AG04449 (cell line): ENCODE results near the gene TMEM239.
"Not testable (repeated sequence)": the region's sequence is repeated elsewhere in the genome, so short reads cannot be mapped to it uniquely, and the experiment has no call there.

Experiments used
- CTCF ChIA-PET: fragments of 350-600 bp; formaldehyde crosslinking; extraction: SDS; loops from one replicate; lab custom pipeline; 2021; ENCODE audit warnings: antibody characterized with exemption; lab: Yijun Ruan, JAX
- POLR2A ChIA-PET: fragments of 400-600, 350-600 bp; formaldehyde crosslinking; extraction: SDS; loops from one replicate; lab custom pipeline; 2020; ENCODE audit warnings: antibody characterized with exemption, inconsistent platforms; lab: Yijun Ruan, JAX
- DNase-seq: peaks from one replicate; pipeline ENCODE4 v3.0.0-alpha.2; 2010; ENCODE audit warnings: low read depth, low spot score
- H3K4me3 ChIP-seq: 2 replicates; pipeline ENCODE4 v1.5.1; 2011; ENCODE audit warnings: low read depth, mild to moderate bottlenecking, control low read depth, low read length
- TF ChIP-seq, protein P1 (sequence below): IDR thresholded peaks from one replicate; pipeline ENCODE4 v1.5.1; 2011; ENCODE audit warnings: mild to moderate bottlenecking, moderate library complexity, low read length, control low read depth, inconsistent platforms; ENCODE audit not compliant: insufficient read depth; ENCODE audit errors: missing control alignments

TMEM239 gene

DNA sequence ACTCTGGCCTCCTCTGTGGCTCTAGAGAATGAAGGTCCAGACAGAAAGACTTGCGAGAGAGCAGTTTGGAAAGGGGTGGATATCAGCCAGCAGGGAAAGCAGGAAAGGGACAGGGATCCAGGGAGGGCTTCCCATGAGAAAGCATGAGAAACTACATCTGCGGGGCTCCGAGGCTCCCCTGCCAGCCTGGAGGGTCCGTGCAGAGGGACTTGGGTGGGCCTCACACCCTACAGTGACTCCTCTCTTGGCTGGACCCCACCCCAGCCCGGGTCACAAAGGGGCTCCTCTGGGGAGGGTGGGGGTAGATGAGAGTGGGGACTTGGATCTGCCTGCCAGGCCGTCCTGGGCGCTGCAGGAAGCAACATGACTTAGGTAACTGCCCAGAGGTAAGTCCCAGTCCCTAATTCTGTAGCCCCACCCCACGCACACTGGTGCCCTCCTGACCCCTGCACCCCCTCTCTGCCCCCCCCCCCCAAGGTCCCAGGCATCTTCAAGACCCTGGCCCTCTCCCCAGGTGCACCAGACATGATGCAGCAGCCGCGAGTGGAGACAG is at the start of gene TMEM239:
Gene TMEM239, plus strand, starts transcription at position 335 of the 553 bp plus-strand sequence. Its CDS starts 191 bp downstream, at position 526.
- TF ChIP-seq, protein P1, sequence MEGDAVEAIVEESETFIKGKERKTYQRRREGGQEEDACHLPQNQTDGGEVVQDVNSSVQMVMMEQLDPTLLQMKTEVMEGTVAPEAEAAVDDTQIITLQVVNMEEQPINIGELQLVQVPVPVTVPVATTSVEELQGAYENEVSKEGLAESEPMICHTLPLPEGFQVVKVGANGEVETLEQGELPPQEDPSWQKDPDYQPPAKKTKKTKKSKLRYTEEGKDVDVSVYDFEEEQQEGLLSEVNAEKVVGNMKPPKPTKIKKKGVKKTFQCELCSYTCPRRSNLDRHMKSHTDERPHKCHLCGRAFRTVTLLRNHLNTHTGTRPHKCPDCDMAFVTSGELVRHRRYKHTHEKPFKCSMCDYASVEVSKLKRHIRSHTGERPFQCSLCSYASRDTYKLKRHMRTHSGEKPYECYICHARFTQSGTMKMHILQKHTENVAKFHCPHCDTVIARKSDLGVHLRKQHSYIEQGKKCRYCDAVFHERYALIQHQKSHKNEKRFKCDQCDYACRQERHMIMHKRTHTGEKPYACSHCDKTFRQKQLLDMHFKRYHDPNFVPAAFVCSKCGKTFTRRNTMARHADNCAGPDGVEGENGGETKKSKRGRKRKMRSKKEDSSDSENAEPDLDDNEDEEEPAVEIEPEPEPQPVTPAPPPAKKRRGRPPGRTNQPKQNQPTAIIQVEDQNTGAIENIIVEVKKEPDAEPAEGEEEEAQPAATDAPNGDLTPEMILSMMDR = no peak
- DNase-seq = no peak
- H3K4me3 ChIP-seq = no peak within 1 kb of the TSS
- ChIA-PET POLR2A (no interaction called here), CTCF (no interaction called here)

DNA sequence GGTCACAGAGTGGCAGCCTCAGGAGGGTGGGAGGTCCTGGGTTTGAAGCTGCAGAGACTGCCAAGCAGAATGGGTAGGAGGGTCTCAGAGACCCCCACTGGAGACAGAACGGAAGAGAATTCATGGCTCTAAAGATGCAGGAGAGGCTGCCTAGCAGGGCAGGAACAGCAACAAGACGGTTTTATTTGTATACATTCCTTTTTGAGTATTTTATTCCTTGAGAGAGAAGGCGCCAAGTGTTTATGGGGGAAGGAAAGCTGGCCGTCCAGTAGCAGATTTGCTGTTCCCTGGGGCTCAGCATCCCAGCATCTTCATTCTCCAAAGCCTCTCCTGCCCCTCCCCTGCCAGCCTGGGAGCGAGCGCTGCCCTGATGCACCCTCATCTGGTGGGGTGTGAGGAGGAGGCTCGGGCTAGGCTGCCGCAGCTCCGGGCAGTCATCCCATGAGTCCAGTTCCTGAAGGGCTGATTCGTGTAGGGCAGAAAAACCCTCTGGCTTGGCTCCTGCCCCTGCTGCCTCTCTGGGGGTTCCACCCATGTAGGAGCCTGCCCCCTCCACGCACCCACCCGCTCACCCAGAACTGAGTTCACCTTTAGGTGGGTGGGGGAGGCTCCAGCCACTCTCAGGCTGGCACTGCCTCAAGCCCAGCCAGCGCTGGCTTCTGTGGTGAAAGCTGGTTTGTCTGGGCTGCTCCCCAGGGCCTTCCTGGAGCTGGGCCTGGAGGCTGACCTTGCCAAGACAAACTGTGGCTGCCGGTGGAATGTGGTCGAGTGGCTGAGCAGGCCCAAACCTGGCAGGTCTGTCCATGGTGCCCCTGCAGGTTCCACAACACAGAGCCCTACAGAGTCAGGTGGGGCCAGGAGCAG is 48.2 kb upstream of the TMEM239 start:
- peak; percentile 9 for DNase-seq
- CTCF ChIA-PET = interaction anchor here (1.2 to 4.4 kb wide), 3 partner anchors 14 to 93 kb away, joined by 3 to 38 read pairs (median 3); no protein-coding TSS in a partner anchor
- POLR2A ChIA-PET = interaction anchor here (0.6 kb wide), 1 partner anchor 92 kb away, joined by 3 read pairs; no protein-coding TSS in a partner anchor
- TF ChIP-seq, protein P1 = no peak
- no peak overlapping the region for H3K4me3 ChIP-seq

DNA sequence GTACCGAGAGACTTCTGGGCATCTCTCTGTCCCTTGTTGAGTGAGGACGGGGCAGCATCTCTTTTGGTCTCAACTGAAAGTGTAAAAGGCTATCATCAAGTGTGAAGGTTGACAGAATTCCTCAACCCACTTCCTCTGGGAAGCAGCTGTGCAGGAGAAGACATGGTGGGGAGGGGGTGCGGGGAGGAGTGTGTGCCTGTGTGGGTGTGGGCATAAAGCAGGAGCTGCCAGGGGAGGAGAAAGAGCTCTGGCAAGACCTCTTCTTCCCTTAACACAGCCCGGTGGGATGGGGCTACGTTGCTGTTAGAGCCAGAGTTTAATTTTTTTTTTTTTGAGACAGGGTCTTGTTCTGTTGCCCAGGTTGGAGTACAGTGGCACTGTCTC is 47.5 kb upstream of the TMEM239 start:
- DNase-seq = no peak
- CTCF ChIA-PET = interaction anchor here (1.5 to 4.4 kb wide), 2 partner anchors 15 to 84 kb away, joined by 4 to 38 read pairs; no protein-coding TSS in a partner anchor
- POLR2A ChIA-PET = no interaction called here

DNA sequence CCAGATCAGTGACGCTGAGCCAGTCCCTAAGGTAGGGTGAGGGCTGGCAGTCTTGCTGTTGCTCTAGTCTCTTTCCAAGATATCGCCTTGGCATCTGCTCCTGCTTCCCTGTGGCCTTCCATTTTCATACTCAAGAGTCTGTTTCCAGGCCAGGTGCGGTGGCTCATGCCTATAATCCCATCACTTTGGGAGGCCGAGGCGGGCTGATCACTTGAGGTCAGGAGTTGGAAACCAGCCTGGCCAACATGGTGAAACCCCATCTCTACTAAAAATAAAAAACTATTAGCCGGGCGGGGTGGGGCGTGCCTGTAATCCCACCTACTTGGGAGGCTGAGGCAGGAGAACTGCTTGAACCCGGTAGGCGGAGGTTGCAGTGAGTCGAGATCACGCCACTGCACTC is 46.1 kb upstream of the TMEM239 start:
- DNase-seq, H3K4me3 ChIP-seq, POLR2A ChIA-PET: not testable (repeated sequence)
- CTCF ChIA-PET = interaction anchor here (1.5 to 1.9 kb wide), 2 partner anchors 15 to 83 kb away, joined by 4 to 8 read pairs; no protein-coding TSS in a partner anchor

More for the DNA sequence above, 47.5 kb upstream of the TMEM239 start:
- no peak overlapping the region for H3K4me3 ChIP-seq
- TF ChIP-seq, protein P1 = no peak

DNA sequence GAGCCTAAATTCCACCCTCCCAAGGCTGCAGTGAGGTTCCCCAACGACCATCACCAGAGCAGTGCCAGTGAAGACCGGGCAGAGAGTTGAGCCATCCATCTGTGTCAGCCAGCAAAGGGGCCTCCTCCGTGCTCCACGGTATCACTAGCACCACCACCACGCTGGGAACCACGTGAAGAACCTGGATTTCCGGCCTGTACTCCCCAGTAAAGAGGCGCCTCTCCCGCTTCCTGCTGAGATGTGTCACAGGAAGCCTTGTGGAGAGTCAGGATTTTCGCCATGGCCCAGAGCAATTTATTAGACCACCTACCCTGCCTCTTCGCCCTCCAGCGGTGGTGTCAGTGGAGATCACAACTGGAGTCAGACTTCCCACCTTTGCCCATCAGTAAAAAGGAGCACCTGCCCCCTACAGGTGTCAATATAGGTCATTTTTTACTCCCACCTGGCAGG is 44.5 kb upstream of the TMEM239 start:
- CTCF ChIA-PET = interaction anchor here (1.4 kb wide), 2 partner anchors 16 to 19 kb away, joined by 4 to 5 read pairs; no protein-coding TSS in a partner anchor
- TF ChIP-seq, protein P1 = no peak
- no peak for DNase-seq

DNA sequence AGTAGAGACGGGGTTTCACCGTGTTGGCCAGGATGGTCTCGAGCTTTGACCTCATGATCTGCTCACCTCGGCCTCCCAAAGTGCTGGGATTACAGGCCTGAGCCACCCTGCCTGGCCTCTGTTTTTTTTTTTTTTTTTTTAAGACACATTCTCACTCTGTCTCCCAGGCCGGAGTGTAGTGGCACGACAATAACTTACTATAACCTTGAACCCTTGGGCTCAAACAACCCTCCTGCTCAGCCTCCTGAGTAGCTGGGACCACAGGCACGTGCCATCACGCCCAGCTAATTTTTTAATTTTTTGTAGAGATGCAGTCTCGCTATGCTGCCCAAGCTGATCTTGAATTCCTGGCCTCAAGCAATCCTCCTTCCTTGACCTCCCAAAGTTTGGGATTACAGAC is 42.4 kb upstream of the TMEM239 start:
- TF ChIP-seq, protein P1 = no peak
- ChIA-PET CTCF (interaction anchor here (0.7 kb wide), 1 partner anchor 21 kb away, joined by 3 read pairs; no protein-coding TSS in a partner anchor), POLR2A (no interaction called here)
- DNase-seq = no peak
- H3K4me3 ChIP-seq = no peak overlapping the region

More for the DNA sequence above, 44.5 kb upstream of the TMEM239 start:
- POLR2A ChIA-PET = no interaction called here
- H3K4me3 ChIP-seq = no peak overlapping the region
